ENCODE results near the gene SERPINB1.

- TF ChIP-seq CTCF (IDR thresholded peaks at IDR 0.05): no peak
- no peak for TF ChIP-seq EZH2 (IDR thresholded peaks at IDR 0.05)
Observed at GRCh38 chr6:2885967-2886735, 44.5 kb upstream of the SERPINB1 start.

Data from neural progenitor cell (in vitro differentiated cells).